ENCODE measurements around the gene AKAP13.

AKAP13 gene

DNA sequence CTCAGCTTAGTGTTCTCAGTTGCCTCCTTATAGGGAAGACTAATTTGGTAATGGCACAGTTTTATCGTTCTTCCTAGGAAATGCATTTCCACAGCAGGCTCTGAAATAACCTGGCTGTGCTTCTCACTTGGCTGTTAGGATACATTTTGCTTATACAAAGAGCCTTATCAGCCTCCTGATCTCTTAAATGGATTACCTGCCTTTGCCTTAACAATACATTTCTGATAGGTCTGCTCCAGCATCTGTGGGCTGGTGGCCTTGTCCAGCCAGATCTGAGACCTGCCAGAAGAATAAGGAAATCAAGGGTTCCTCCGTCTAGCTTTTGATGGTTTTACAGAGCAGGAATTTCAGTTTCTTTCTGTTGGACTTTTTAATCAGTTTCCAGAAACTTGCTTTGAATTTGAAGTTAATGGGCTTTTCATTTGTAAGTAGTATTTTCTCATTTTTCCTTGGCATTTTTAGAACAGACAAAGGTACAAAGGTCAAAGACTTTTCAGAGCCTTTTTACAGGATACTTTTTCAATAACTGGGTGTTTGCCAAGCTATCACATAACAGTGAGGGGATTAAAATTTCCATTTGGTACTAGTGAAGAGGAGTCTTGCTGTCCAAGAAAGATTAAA is 116.3 kb downstream of the AKAP13 start:
- no peak for DNase-seq (ENCODE audit: low read depth in 2 of 2)

DNA sequence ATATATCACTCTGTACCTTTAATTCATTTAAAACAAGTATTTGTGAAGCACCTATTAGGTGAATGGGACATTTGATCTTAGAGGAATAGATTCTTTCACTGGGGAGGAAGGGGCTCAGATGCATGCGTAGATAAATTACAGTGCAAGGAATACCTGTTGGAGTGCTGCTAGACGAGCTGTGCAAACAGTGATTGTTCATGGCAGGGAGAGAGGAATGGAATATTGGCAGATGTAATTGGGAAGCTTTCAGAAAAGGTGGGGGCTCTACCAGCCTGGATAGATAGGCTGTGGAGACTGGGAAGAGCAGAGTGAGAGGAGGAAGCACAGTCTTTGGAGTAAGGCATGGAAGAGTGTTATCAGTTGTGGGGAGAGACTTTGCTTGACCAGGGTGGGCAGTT is 116.8 kb downstream of the AKAP13 start:
- no peak for DNase-seq (ENCODE audit: low read depth in 2 of 2)

- DNase-seq (ENCODE audit: low read depth in 2 of 2) = no peak
These were observed 118.1 kb downstream of the AKAP13 start for GRCh38 chr15:85498471-85498870.

DNA sequence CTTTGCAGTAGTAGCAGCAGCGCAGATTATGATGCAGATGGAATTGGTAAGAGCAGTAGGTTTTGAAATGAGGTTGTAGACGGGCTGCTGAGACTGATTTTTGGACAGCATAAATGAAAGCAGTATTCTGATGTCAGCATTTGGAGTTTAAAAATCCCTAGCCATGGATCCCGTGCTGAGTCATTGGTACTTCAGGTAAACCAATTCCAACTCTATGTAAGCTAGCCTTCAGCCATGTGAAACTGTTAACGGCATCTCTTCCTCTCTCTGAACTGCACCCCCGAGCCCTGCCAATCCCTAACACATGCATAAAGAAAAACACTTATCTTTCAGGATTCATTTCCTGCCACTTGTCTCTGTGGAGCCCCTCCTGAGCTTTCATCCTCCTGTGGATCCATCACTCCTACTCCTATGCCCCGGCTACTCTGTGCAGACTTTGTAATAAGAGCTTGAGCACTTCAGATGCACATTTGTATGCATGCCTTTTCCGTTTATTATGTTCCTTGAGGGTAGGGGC is 119.0 kb downstream of the AKAP13 start:
- no peak for DNase-seq (ENCODE audit: low read depth in 2 of 2)

DNA sequence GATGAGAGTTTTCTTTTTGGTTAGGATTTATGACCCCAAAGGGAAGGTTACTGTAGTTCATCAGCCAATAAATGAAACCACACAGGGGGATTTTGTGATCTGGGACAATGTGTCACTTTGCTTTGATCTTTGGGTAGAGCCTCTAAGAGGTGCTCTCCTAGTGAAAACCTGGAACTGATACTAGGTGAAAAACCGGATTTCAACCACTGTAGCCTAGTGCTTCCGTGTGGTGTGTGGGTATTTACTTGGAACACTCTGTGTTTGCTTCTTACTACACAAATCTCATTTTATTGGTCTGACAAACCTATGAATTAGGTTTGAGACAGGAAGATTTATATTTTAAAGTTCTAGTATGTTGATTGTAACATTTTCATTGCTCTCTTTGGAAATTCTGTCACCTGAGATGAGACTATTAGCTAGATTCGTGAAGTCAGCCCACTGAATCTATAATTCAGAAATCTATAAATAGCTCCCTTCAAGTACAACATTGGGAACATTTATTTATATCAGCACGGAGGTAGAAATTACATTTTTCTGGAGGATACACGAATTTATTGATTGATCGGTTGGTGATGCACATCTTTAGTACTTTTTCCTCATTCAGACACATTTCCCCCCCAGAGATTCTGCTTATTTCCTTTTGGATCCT is 119.8 kb downstream of the AKAP13 start:
- DNase-seq (ENCODE audit: low read depth in 2 of 2) = no peak

GRCh38 chr15:85500729-85501128 is 120.3 kb downstream of the AKAP13 start:
- DNase-seq (ENCODE audit: low read depth in 2 of 2) = no peak

- DNase-seq (ENCODE audit: low read depth in 2 of 2) = no peak
These were observed 121.2 kb downstream of the AKAP13 start for GRCh38 chr15:85501574-85501973.

- DNase-seq (ENCODE audit: low read depth in 2 of 2) = no peak
These were observed 122.9 kb downstream of the AKAP13 start for GRCh38 chr15:85503151-85503799.

- no peak for DNase-seq (ENCODE audit: low read depth in 2 of 2)
These were observed 124.6 kb downstream of the AKAP13 start for GRCh38 chr15:85504749-85505676.

DNA sequence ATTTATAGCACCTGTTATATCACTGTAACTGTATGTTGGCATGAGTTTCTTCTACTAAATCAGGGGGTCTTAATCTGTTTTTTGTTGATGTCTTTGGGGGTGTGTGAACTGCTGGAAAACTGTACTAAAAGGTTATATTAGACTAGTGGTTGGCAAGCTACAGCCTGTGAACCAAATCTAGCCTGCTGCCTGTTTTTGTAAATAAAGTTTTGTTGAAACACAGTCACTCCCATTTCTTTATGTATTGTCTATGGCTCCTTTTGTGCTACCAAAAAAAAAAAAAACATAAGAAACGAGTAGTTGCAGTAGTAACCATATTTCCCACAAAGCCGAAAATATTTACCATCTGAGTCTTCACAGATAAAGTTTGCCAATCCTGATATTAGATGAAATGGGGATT is 126.7 kb downstream of the AKAP13 start:
- no peak for DNase-seq (ENCODE audit: low read depth in 2 of 2)

DNA sequence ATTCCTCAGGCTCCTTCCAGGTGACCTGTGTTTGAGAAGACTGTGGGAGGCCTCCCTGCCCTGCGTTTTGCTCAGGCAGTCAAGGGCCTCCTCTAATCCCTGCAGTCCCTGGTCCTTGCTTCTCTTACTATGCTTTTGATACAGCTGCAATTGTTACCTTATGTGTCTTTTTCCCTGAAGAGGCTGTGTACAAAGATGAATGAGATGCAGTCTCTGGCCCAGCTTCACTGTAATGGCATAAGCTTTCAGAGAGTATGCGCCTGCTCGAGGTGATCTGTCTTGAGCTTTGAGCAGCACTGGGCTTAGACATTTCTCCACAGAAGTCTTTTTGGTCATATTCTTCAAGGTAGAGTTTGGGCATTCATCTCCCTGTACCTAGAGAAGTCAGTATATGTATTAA is 129.6 kb downstream of the AKAP13 start:
- DNase-seq (ENCODE audit: low read depth in 2 of 2) = no peak

DNA sequence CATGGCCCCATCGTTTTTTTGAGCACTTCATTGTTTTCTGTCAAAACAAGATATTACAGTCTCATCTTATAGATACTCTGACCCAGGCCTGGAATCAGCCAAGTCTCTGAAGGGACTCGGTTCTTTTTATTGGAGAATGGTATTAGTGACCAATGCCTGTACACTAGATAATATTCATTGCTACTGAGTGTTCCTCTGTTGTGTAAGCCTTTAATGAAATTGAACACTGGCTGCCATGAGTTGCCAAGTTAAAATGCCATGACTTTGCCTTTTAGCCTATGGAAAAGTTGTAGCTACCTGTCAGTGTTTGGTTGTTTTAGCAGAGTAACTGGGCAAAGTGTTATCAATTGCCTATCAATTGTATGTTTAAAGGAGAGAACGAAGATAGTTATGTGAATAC is 134.0 kb downstream of the AKAP13 start:
- DNase-seq (ENCODE audit: low read depth in 2 of 2) = no peak

DNA sequence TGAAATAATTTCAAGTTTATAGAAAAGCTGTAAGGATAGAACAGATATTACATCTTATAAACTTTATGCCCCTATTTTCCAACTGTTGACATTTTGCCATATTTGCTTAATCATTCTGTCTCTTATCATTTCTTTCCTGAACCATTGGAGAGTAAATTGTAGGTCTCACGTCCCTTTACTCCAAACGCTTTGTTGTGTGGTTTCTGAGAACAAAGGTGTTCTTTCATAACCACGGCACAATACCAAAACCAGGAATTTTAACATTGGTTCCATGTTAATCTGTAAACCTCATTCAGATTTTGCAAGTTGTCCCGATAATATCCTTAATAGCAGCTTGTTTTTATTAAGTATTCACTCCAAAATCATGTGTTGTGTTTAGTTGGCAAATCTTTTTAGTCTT is 134.8 kb downstream of the AKAP13 start:
- no peak for DNase-seq (ENCODE audit: low read depth in 2 of 2)

GRCh38 chr15:85517086-85517485 is 136.7 kb downstream of the AKAP13 start:
- no peak for DNase-seq (ENCODE audit: low read depth in 2 of 2)

- no peak for DNase-seq (ENCODE audit: low read depth in 2 of 2)
These were observed 138.8 kb downstream of the AKAP13 start for GRCh38 chr15:85518979-85519761.

GRCh38 chr15:85520650-85521049 is 140.2 kb downstream of the AKAP13 start:
- DNase-seq (ENCODE audit: low read depth in 2 of 2) = no peak

- no peak for DNase-seq (ENCODE audit: low read depth in 2 of 2)
These were observed 143.1 kb downstream of the AKAP13 start for GRCh38 chr15:85523530-85523929.

- no peak for DNase-seq (ENCODE audit: low read depth in 2 of 2)
These were observed 145.4 kb downstream of the AKAP13 start for GRCh38 chr15:85525755-85526154.

DNA sequence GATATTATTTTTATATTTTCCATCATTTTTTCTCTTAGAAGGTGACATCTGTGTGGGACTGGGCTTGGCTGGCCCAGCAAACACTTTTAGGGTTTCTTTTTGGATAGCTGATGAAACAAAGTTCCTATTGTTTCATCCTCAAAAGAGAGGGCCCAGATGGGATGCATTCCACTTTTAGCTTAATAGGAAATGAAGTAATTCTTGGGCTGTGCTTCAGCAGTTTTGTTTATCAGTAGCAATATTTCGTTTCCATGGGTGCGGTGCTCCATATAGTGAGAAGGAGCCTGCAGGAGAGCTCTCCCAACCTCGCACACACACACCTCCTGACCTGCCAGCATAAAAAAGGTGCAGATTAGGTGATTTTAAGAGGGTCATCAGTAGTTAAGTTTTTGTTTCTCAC is 147.5 kb downstream of the AKAP13 start:
- no peak for DNase-seq (ENCODE audit: low read depth in 2 of 2)

DNA sequence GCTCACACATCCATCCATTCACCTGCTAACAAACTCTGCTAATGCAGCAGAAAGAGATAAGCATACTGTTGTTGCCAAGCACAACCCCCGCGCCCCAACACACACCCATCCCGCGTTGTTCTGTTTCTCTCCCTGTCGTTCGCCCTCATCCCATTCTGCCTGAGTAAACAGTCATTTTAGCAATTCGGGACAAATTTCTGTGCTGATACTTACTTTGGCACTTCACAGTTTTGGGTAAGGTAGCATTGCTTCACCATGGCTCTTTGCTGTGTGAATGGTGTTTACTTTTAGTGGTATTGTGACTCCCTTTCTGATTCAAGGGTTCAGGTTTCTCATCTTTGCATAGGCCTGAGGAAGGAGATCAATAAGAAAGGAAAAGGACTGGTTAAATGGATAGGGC is 149.7 kb downstream of the AKAP13 start:
- DNase-seq (ENCODE audit: low read depth in 2 of 2) = no peak

DNA sequence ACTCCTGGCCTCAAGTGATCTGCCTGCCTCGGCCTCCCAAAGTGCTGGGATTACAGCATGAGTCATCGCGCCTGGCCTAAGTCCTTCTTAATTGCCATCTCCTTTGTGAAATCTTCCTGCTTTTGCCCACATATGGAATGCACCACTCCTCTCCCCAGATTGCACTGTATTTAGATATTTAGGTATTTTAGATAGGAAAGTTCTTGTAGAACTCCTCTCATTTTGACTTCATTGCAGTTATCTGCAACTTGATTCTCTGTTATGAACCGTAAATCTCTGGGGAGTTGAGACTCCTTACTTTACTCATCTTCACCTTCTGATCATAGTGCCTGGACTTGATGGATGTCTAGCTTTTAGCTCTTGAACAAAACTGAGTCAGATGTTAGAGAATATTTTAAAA is 150.7 kb downstream of the AKAP13 start:
- DNase-seq (ENCODE audit: low read depth in 2 of 2) = no peak
